ENCODE data around the gene ZFP91. TPM values are rescaled to one million over a fixed set of nuclear protein-coding genes. Genes with fewer than 3 reads are reported as not detected.

Gene ZFP91
- total RNA-seq, 1 experiment from 2014 or later: 80.4 TPM

DNA sequence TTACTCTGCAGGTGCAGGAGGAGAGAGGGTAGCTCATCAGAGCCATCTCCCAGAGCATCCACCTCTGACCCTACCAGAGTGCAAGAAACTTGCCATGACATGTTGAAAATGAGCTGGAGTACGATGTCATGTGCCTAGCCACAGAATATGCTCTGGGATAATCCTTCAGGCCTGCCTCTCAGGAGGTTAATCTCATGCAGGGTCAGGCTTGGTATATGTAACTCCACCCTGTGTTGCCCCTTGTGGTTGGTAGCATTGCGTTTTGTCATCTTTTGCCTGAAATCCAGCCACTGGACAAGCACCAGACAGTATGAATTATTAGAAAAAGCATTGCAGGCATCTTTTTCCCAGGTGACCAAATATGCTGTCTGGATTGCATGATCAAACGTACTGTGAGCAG lies 79.8 kb downstream of the ZFP91 start:
- BruUV-seq (replicated peaks): no TSS peak
- Histone ChIP-seq H3K27me3 (ENCODE audit: control insufficient read depth, insufficient read depth, low read length) (no peaks in the 10 kb centered on the region; the same call in 1 of the 2 replicates), H3K4me3 (ENCODE audit: low read depth in 2 of 2, low read length in 2 of 2) (no peak overlapping the region), H3K27ac (ENCODE audit: low read length) (no peak overlapping the region), H3K4me1 (ENCODE audit: control insufficient read depth, insufficient read depth, low read length) (no peaks in the 10 kb centered on the region; the same call in 1 of the 2 replicates), H3K36me3 (ENCODE audit: control insufficient read depth, insufficient read depth, low read length) (no peaks in the 10 kb centered on the region), H3K9me3 (ENCODE audit: control insufficient read depth, insufficient read depth, low read depth, low read length) (no peaks in the 10 kb centered on the region)
- TF ChIP-seq TCF7L2 (IDR thresholded peaks at IDR 0.05; ENCODE audit: low read depth, low read length): no peak
- TF ChIP-seq SIN3A (IDR thresholded peaks at IDR 0.05; ENCODE audit: borderline replicate concordance, insufficient read depth, low read depth, low read length): no peak
- TF ChIP-seq, protein P1, sequence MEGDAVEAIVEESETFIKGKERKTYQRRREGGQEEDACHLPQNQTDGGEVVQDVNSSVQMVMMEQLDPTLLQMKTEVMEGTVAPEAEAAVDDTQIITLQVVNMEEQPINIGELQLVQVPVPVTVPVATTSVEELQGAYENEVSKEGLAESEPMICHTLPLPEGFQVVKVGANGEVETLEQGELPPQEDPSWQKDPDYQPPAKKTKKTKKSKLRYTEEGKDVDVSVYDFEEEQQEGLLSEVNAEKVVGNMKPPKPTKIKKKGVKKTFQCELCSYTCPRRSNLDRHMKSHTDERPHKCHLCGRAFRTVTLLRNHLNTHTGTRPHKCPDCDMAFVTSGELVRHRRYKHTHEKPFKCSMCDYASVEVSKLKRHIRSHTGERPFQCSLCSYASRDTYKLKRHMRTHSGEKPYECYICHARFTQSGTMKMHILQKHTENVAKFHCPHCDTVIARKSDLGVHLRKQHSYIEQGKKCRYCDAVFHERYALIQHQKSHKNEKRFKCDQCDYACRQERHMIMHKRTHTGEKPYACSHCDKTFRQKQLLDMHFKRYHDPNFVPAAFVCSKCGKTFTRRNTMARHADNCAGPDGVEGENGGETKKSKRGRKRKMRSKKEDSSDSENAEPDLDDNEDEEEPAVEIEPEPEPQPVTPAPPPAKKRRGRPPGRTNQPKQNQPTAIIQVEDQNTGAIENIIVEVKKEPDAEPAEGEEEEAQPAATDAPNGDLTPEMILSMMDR (IDR thresholded peaks at IDR 0.05): no peak
- TF ChIP-seq, protein P2, sequence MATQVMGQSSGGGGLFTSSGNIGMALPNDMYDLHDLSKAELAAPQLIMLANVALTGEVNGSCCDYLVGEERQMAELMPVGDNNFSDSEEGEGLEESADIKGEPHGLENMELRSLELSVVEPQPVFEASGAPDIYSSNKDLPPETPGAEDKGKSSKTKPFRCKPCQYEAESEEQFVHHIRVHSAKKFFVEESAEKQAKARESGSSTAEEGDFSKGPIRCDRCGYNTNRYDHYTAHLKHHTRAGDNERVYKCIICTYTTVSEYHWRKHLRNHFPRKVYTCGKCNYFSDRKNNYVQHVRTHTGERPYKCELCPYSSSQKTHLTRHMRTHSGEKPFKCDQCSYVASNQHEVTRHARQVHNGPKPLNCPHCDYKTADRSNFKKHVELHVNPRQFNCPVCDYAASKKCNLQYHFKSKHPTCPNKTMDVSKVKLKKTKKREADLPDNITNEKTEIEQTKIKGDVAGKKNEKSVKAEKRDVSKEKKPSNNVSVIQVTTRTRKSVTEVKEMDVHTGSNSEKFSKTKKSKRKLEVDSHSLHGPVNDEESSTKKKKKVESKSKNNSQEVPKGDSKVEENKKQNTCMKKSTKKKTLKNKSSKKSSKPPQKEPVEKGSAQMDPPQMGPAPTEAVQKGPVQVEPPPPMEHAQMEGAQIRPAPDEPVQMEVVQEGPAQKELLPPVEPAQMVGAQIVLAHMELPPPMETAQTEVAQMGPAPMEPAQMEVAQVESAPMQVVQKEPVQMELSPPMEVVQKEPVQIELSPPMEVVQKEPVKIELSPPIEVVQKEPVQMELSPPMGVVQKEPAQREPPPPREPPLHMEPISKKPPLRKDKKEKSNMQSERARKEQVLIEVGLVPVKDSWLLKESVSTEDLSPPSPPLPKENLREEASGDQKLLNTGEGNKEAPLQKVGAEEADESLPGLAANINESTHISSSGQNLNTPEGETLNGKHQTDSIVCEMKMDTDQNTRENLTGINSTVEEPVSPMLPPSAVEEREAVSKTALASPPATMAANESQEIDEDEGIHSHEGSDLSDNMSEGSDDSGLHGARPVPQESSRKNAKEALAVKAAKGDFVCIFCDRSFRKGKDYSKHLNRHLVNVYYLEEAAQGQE (IDR thresholded peaks at IDR 0.05; ENCODE audit: insufficient read depth in 1 of 2, low read depth in 2 of 2, low read length in 1 of 2): no peak
- TF ChIP-seq POLR2AphosphoS5 (IDR thresholded peaks at IDR 0.05; ENCODE audit: low read depth, low read length): no peak
- ATAC-seq (no peak), DNase-seq (ENCODE audit: low read depth, low spot score) (no peak)
- CTCF ChIA-PET: no interaction called here
- in situ Hi-C loops (cut with HindIII; ENCODE audit: low pct_unique_long_range_greater_than_20kb, low sequenced_read_pairs): no loop called here
- POLR2A ChIA-PET: no interaction called here
- intact Hi-C loops (cut with micrococcal nuclease; ENCODE audit: unreplicated experiment): loop anchor here (10.0 kb wide), 2 partner anchors 406 to 496 kb away; no protein-coding TSS in a partner anchor

DNA sequence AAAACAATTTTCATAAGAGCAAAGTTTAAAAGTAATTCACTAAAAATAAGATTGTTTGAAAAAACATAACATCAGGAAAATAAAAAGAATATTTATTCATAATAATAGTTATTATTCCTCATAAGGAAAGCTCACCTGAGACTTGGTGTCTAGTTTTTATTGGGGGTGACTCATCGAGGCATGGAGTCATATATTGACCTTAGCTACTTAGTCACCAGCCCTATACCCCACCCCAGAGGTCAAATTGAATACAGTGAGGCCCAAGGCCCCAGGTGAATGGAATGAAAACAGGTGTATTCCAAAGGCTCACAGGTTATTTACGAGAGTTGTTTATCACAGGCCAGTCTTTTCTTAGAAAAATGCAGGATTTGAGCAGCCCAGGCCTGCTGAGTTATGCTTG lies 80.5 kb downstream of the ZFP91 start:
- intact Hi-C loops (cut with micrococcal nuclease; ENCODE audit: unreplicated experiment): loop anchor here (10.0 kb wide), 2 partner anchors 405 to 495 kb away; no protein-coding TSS in a partner anchor
- no peak overlapping the region for H3K27ac ChIP-seq (ENCODE audit: low read length)
- POLR2A ChIA-PET: no interaction called here
- no peaks in the 10 kb centered on the region for H3K36me3 ChIP-seq (ENCODE audit: control insufficient read depth, insufficient read depth, low read length)
- H3K9me3 ChIP-seq (ENCODE audit: control insufficient read depth, insufficient read depth, low read depth, low read length): no peaks in the 10 kb centered on the region
- H3K4me3 ChIP-seq (ENCODE audit: low read depth in 2 of 2, low read length in 2 of 2): no peak overlapping the region
- CTCF ChIA-PET: no interaction called here
- ATAC-seq: peak; percentile 68; the same call in 1 of the 2 replicates
- in situ Hi-C loops (cut with HindIII; ENCODE audit: low pct_unique_long_range_greater_than_20kb, low sequenced_read_pairs): no loop called here
- no peaks in the 10 kb centered on the region; the same call in 1 of the 2 replicates for H3K27me3 ChIP-seq (ENCODE audit: control insufficient read depth, insufficient read depth, low read length)
- no TSS peak for BruUV-seq (replicated peaks)
- H3K4me1 ChIP-seq (ENCODE audit: control insufficient read depth, insufficient read depth, low read length): no peaks in the 10 kb centered on the region; the same call in 1 of the 2 replicates
- DNase-seq (ENCODE audit: low read depth, low spot score): no peak
- TF ChIP-seq POLR2AphosphoS5 (IDR thresholded peaks at IDR 0.05; ENCODE audit: low read depth, low read length) (no peak), SIN3A (IDR thresholded peaks at IDR 0.05; ENCODE audit: borderline replicate concordance, insufficient read depth, low read depth, low read length) (no peak), TCF7L2 (IDR thresholded peaks at IDR 0.05; ENCODE audit: low read depth, low read length) (no peak)
- TF ChIP-seq, protein P2 (IDR thresholded peaks at IDR 0.05; ENCODE audit: insufficient read depth in 1 of 2, low read depth in 2 of 2, low read length in 1 of 2): no peak
- TF ChIP-seq, protein P1 (IDR thresholded peaks at IDR 0.05): no peak

Measured in Panc1 (cell line).